C4-2B (cell line): ENCODE results near the gene SLC22A4.

Source experiments
- H3K27ac ChIP-seq: fragments of 450-650 bp; 2 replicates; pipeline ENCODE4 v1.5.1; 2017
- CTCF ChIP-seq: fragments of 450-650 bp; conservative IDR thresholded peaks from 2 replicates; pipeline ENCODE4 v1.5.1; 2017; ENCODE audit warnings: mild to moderate bottlenecking
- ZFX ChIP-seq: fragments of 450-650 bp; IDR thresholded peaks from 2 replicates; pipeline ENCODE4 v1.6.1; 2017

The SLC22A4 gene

DNA sequence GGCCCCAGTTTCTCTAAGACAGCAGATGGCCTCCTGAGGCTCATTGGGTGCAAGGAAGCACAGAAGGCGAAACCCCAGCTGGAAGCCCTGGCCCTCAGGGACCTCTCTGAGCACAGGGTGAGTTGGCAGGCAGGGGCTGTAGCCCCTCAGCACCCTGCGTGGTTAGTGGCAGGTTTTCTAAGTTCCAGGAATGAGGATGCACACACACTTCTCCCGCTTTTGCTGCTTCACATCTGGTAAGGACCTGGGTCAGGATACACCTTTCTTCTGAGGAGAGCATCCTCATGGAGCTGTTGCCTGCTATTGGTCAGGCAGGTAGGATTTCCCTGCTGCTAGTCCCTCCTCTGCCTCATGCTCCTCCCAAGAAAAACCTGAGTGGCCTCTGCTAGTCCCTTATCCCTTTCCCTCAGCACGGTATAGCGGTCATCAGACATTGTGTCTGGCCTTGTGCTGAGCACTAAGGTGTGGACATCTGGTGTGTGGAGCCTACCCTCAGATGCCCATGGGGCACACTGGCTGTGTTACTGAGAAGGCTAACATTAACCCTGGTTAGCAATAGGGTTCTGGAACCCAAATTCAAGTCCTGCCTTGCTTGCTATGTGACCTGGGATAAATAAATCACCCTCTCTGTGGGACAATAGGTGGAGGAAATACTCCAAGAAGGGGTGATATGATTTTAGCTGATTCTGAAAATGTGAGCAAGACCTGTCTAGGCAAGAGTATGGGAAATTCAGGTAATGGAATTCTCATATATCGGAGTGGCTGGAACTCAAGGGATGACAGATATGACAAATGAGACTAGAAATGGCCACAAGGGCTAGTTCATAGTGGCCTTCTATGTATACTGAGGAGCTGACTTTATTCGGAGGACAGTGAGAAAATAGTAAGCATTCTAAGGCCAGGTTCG, 1.6 kb downstream of the SLC22A4 start:
- TF ChIP-seq ZFX (no peak), CTCF (no peak)
- H3K27ac ChIP-seq, result no peak overlapping the region

DNA sequence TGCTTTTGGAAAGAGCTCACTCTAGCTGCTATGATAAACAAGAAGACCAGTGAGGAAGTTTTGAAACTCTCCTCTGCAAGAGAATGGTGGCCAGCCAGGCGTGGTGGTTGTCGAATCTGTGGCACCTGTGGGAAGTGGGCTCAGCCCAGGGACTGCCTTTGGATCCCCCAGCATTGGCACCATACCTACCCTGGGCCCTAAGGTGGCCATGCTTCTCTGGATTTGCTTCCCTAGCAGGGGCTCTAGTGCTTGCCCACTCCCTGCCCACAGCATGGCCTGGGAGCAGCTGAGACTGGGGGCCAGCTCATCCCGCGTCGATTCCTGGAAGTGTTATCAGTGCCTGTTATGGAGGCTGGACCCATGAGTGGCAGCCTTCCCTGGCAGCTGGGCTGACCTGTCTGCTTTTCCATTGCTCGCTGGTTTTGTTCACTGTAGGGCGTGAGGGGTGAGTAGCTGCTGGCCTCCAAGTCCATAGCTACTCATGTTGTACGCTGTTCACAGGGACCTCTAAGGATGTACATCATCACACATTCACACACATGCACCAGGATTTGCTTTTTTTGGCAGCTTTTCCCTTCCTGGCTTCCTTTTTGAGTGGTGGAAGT, 2.3 kb downstream of the SLC22A4 start:
- H3K27ac ChIP-seq, result no peak overlapping the region
- TF ChIP-seq CTCF (no peak), ZFX (no peak)

DNA sequence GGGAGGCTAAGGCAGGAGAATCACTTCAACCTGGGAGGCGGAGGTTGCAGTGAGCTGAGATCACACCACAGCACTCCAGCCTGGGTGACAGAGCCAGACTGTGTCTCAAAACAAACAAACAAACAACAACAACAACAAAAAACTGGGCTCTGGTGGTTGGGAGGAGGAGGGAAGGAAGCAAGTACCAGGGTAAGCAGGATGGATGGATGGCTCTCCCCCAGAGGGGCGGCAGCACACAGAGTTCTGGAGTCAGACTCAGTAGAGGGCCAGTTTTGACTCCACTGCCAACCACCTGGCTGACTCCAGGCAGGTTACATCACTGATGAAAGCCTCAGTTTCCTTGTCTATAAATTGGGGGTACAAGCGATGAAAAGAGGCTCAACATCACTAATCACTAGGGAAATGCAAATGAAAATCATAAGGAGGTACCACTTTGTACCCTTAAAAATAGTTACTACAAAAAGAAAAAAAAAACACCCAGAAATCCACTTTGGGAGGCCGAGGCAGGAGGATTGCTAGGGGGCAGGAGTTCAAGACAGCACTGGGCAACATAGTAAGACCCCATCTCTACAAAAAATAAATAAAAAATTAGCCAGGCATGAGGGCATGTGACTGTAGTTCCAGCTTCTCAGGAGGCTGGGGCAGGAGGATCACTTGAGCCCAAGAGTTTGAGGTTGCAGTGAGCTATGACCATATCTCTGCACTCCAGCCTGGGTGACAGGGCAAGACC, 3.2 kb downstream of the SLC22A4 start:
- TF ChIP-seq CTCF, result no peak
- TF ChIP-seq ZFX, result no peak
- no peak overlapping the region for H3K27ac ChIP-seq

GRCh38 chr5:132298298-132299212, 4.4 kb downstream of the SLC22A4 start:
- TF ChIP-seq CTCF (no peak), ZFX (no peak)
- H3K27ac ChIP-seq, result no peak overlapping the region

- no peak overlapping the region for H3K27ac ChIP-seq
- TF ChIP-seq CTCF (no peak), ZFX (no peak)
Observed at GRCh38 chr5:132299917-132300316, 5.7 kb downstream of the SLC22A4 start.

DNA sequence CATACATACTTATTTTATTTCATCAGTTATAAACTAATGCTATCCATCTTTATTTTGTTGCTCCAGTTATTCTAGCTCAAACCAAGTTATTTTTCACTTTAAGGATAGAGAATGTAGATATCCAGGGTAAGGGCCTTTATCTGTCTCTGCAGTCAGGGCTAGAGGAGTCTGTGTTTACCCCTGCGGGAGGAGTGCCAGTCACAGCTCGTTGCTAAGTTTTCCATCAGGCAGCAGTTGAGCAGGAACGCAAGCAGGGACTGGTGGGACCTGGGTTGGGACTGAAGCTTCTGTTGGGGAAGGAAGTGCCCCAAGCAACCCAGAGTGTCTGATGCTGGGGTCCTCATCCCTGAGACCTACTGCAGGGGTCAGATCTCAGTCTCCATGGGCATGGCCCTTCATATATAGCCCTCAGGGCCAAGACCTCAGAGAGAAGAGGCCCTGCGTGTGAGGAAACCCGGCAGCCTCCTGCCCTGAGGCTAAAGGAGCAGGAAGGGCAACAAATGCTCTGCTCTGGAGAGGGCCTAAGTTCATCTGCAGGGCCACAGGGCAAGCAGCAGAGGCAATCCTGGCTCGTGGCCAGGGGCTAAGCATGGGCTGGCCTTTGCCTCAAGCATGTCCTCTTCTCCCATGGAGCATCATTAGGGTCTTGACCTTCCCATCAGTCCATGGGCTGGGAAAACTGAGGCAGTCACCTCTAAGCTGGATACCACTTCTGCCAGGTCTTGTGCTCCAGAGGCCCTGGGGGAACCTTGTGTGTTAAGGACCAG, 6.6 kb downstream of the SLC22A4 start:
- H3K27ac ChIP-seq, result peak overlapping the region; percentile 74
- TF ChIP-seq CTCF (no peak), ZFX (no peak)
